GM18519 (cell line): Measurements from ENCODE around the gene TSPEAR.
"Not testable (repeated sequence)": the region's sequence is repeated elsewhere in the genome, so short reads cannot be mapped to it uniquely, and the experiment has no call there.

Experiments used
- ATAC-seq: cut with Tn5 transposase; IDR thresholded peaks from one replicate; pipeline ENCODE4 v1.9.1; 2021; ENCODE audit warnings: mild to moderate bottlenecking, moderate library complexity; ENCODE audit not compliant: unreplicated experiment, low FRiP score

TSPEAR gene

GRCh38 chr21:44704636-44705001, 6.8 kb downstream of the TSPEAR start:
- no peak for ATAC-seq

GRCh38 chr21:44703731-44704635, 7.4 kb downstream of the TSPEAR start:
- no peak for ATAC-seq

- no peak for ATAC-seq
These were observed 8.2 kb downstream of the TSPEAR start for GRCh38 chr21:44702973-44703730.

- no peak for ATAC-seq
These were observed 9.0 kb downstream of the TSPEAR start for GRCh38 chr21:44702111-44702972.

- ATAC-seq, result no peak
These were observed 9.8 kb downstream of the TSPEAR start for GRCh38 chr21:44701541-44701940.

- no peak for ATAC-seq
These were observed 10.4 kb downstream of the TSPEAR start for GRCh38 chr21:44701023-44701400.

GRCh38 chr21:44700101-44701022, 11.0 kb downstream of the TSPEAR start:
- no peak for ATAC-seq

- ATAC-seq, result no peak
These were observed 11.8 kb downstream of the TSPEAR start for GRCh38 chr21:44699502-44700001.

GRCh38 chr21:44697811-44698734, 13.3 kb downstream of the TSPEAR start:
- no peak for ATAC-seq

GRCh38 chr21:44697172-44697810, 14.1 kb downstream of the TSPEAR start, which contains the start of gene KRTAP10-12:
TSS of gene KRTAP10-12 (plus strand) at chr21:44697172. CDS start at chr21:44697202, 30 bp downstream.
- ATAC-seq, result not testable (repeated sequence)

- no peak for ATAC-seq
These were observed 14.8 kb downstream of the TSPEAR start for GRCh38 chr21:44696572-44696971.

GRCh38 chr21:44695641-44696040, 15.7 kb downstream of the TSPEAR start:
- no peak for ATAC-seq

GRCh38 chr21:44695184-44695583, 16.2 kb downstream of the TSPEAR start:
- no peak for ATAC-seq

GRCh38 chr21:44694776-44695175, 16.6 kb downstream of the TSPEAR start:
- ATAC-seq, result no peak

GRCh38 chr21:44692798-44693512, 18.4 kb downstream of the TSPEAR start:
- no peak for ATAC-seq

GRCh38 chr21:44691686-44692085, 19.7 kb downstream of the TSPEAR start:
- no peak for ATAC-seq

- not testable (repeated sequence) for ATAC-seq
These were observed 21.6 kb downstream of the TSPEAR start for GRCh38 chr21:44689740-44690139.
